Right lobe of liver (tissue), 4 donors: ENCODE measurements around the gene NGFR.

Source experiments
- CTCF ChIP-seq, 4 donors: fragments of 200-600 bp in 3 of 4; fragments of 450-650 bp in 1 of 4; IDR thresholded peaks; one replicate each; pipeline versions ENCODE4 v1.5.1 to v1.8.0; 2016 to 2022; ENCODE audit warnings: antibody characterized with exemption in 4 of 4, mild to moderate bottlenecking in 2 of 4
- POLR2A ChIP-seq: fragments of 450-650 bp; IDR thresholded peaks from one replicate; pipeline ENCODE4 v1.6.1; 2017; ENCODE audit warnings: antibody characterized with exemption, mild to moderate bottlenecking
- donor health status: DM: no; HTN: no; CAD: no.
- donor health status: DM: no; HTN: no; CAD: no.
- donor health status: DM: no; HTN: yes; CAD: no.

- TF ChIP-seq CTCF (IDR thresholded peaks at IDR 0.05) = no peak
- TF ChIP-seq POLR2A = no peak
Observed at GRCh38 chr17:49520386-49521087, 25.4 kb downstream of the NGFR start.
